ENCODE results near the gene ACAP1.

GRCh38 chr17:7292194-7292593 lies 44.1 kb upstream of the ACAP1 start:
- no peak for TF ChIP-seq CTCF (IDR thresholded peaks at IDR 0.05 in 2 of 3, conservative IDR thresholded peaks at IDR 0.05 in 1 of 3; ENCODE audit: borderline replicate concordance in 1 of 3, insufficient read depth in 1 of 3, low read depth in 2 of 3, low read length in 2 of 3)
- no peak for TF ChIP-seq EGR1 (IDR thresholded peaks at IDR 0.05; ENCODE audit: low read depth)
- no peak for TF ChIP-seq EZH2phosphoT487 (IDR thresholded peaks at IDR 0.05; ENCODE audit: borderline replicate concordance)
- TF ChIP-seq POLR2AphosphoS5 (IDR thresholded peaks at IDR 0.05; ENCODE audit: low read depth, low read length): no peak
- no peak for TF ChIP-seq ZNF274 (IDR thresholded peaks at IDR 0.05; ENCODE audit: low read depth, low read length)
- no peak for TF ChIP-seq POLR2A (IDR thresholded peaks at IDR 0.05; ENCODE audit: borderline replicate concordance, extremely low read depth, insufficient read depth, insufficient read length)

Data from HCT116 (cell line).